Suppressor macrophage (primary cell): ENCODE measurements around the gene NSRP1.

Source experiments
- DNase-seq, 4 experiments: peaks; one replicate each; pipeline ENCODE4 v3.0.0-alpha.2; 2020 to 2022

The NSRP1 gene

GRCh38 chr17:30224419-30224960 lies 107.9 kb downstream of the NSRP1 start:
- DNase-seq: no peak

GRCh38 chr17:30225112-30225511 lies 108.5 kb downstream of the NSRP1 start:
- no peak for DNase-seq

- no peak for DNase-seq
These were observed 109.4 kb downstream of the NSRP1 start for GRCh38 chr17:30225919-30226553.

DNA sequence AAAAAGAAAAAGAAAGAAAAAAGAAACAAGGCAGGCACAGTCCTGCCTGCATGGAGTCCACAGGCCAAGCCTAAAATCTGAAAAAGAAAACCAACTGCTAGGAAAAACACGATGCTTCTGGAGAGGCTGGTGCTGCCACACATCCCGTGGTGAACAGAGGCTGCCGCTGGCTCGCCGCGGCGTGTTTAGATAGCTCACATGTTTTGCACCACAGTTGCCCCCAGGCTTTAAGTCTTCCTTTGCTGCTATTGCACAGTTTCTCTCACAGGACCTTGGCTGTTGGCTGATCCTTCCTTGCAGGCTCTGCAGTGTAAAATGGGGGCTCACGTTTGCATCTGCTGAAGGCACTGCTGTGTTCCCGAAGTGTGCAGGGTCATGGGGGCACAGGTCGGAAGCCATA lies 110.3 kb downstream of the NSRP1 start:
- DNase-seq: no peak

GRCh38 chr17:30228011-30228410 lies 111.4 kb downstream of the NSRP1 start:
- DNase-seq: no peak

- DNase-seq: no peak
These were observed 112.4 kb downstream of the NSRP1 start for GRCh38 chr17:30229012-30229411.

GRCh38 chr17:30230009-30230408 lies 113.4 kb downstream of the NSRP1 start:
- DNase-seq: peak in 2 of 4 experiments; percentile 47 to 48

GRCh38 chr17:30230596-30231125 lies 114.0 kb downstream of the NSRP1 start:
- DNase-seq: no peak

- no peak for DNase-seq
These were observed 115.6 kb downstream of the NSRP1 start for GRCh38 chr17:30232015-30232823.

GRCh38 chr17:30232824-30233427 lies 116.3 kb downstream of the NSRP1 start:
- no peak for DNase-seq

DNA sequence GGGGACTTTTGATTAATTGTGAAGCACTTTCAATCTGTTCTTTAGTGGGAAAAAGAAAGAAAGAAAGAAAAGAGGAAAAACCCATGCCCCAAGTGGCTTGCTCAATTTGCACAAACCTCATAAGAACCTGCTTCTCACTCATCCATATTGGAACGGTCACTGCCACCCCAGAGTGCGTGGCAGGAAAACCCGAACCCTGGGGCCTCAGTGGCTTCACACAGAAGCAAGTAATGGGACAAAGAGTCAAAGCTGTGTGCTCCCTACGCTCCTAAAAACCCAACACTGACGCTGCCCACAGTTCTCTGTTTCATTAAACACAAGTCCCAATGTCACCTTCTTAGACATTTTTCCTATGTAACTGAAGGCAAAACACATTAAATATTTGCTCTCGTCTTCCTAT lies 117.7 kb downstream of the NSRP1 start:
- no peak for DNase-seq

- DNase-seq: no peak
These were observed 118.3 kb downstream of the NSRP1 start for GRCh38 chr17:30234964-30235363.

DNA sequence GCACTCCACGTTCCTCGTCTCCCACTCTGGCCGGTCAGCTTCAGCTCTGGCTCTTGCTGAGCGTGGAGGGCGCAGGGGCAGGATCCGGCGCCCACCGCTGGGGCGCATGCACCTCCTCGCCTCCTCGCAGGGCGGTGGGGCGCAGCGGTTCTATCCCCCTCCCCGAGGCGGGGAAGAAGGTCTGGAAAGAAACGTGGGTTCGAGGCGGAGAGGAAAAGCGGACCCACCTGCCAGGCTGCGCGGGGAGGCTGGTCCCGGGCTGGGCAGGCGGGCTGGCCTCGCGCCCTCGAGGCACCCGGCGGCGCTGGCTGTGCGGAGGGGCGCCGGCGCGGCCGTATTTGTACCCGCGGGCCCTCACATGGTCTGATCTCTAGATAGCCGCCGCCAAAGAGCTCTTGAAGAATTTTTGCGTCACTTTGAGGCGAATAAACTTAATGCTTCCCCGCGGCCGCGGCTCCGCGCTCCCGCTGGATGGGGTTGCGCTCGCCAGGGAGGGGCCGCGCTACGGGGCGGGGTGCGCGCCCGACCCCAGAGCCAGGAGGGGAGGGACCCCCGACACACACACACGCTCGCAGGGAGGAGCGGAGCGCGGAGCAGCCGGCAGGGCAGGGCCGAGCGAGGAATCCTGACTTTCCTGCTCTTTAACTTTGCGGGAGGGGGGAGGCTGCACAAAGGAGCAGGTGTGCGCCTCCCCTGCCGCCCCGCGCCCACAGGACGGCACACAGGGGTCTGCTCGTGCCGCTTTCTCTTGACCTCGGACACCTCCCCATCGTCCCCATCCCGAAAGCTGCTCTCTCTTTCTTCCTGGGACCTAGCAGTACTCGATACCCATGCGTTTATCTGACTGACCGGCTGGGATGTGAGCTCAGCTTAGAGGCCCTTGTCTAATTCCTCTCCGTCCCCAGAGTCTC lies 119.0 kb downstream of the NSRP1 start, which contains the start of gene SLC6A4:
Gene SLC6A4 (minus strand): TSS at position 312 of the 911 bp plus-strand sequence. CDS start 13,739 bp downstream, outside the sequence.
- DNase-seq: peak in 3 of 4 experiments; percentile 17 to 21 (median 19)
